Activated B cell treated with CpG ODN at 0.5 μM for 24 hours (primary cell): ENCODE results near the gene ARID5A. TPM values are rescaled to one million over a fixed set of nuclear protein-coding genes. Genes with fewer than 3 reads are reported as not detected.
A peak's percentile ranks its signal among the peaks of the same experiment; 100 is the strongest.

Experiments used
- ATAC-seq: fragments of 200-7000 bp; cut with Tn5 transposase; one replicate; pipeline ENCODE4 v1.10.0; 2021; ENCODE audit warnings: low read depth, mild to moderate bottlenecking, moderate library complexity
- CTCF ChIA-PET: fragments of 350-600 bp; sonication (Branson Sonifier 250); formaldehyde crosslinking; loops from one replicate; lab custom pipeline; 2021; ENCODE audit warnings: antibody characterized with exemption; lab: Charles Lee
- POLR2A ChIA-PET: fragments of 350-600 bp; sonication (Branson Sonifier 250); formaldehyde crosslinking; loops from one replicate; lab custom pipeline; 2021; ENCODE audit warnings: antibody characterized with exemption; lab: Charles Lee
- DNase-seq: peaks from one replicate; pipeline ENCODE4 v3.0.0; 2022
- H3K27ac Mint-ChIP-seq: one replicate; pipeline ENCODE4 v1.8.0; 2020; ENCODE audit warnings: mixed read lengths
- H3K27me3 Mint-ChIP-seq: one replicate; pipeline ENCODE4 v1.8.0; 2021; ENCODE audit warnings: mixed read lengths
- H3K36me3 Mint-ChIP-seq: one replicate; pipeline ENCODE4 v1.8.0; 2021; ENCODE audit warnings: low read depth, mixed read lengths
- H3K4me1 Mint-ChIP-seq: one replicate; pipeline ENCODE4 v1.8.0; 2021; ENCODE audit warnings: mixed read lengths
- H3K4me3 Mint-ChIP-seq: one replicate; pipeline ENCODE4 v1.8.0; 2020; ENCODE audit warnings: mild to moderate bottlenecking, mixed read lengths
- H3K9me3 Mint-ChIP-seq: one replicate; pipeline ENCODE4 v1.8.0; 2020; ENCODE audit warnings: mixed read lengths
- intact Hi-C: fragments of 100-400 bp; cut with micrococcal nuclease; formaldehyde crosslinking; loops from one replicate; pipeline ENCODE4 v1.15.1; 2024
- total RNA-seq: library from RNA; stranded (reverse); gene quantifications from 2 replicates; pipeline ENCODE4 v1.2.3, GENCODE V29; 2022
- TF ChIP-seq, protein P1 (sequence below): fragments of 200-600 bp; IDR thresholded peaks from one replicate; pipeline ENCODE4 v1.8.0; 2022; ENCODE audit warnings: antibody characterized with exemption, mild to moderate bottlenecking

ARID5A gene
- total RNA-seq, 1 donor from 2014 or later = 83.5 TPM

DNA sequence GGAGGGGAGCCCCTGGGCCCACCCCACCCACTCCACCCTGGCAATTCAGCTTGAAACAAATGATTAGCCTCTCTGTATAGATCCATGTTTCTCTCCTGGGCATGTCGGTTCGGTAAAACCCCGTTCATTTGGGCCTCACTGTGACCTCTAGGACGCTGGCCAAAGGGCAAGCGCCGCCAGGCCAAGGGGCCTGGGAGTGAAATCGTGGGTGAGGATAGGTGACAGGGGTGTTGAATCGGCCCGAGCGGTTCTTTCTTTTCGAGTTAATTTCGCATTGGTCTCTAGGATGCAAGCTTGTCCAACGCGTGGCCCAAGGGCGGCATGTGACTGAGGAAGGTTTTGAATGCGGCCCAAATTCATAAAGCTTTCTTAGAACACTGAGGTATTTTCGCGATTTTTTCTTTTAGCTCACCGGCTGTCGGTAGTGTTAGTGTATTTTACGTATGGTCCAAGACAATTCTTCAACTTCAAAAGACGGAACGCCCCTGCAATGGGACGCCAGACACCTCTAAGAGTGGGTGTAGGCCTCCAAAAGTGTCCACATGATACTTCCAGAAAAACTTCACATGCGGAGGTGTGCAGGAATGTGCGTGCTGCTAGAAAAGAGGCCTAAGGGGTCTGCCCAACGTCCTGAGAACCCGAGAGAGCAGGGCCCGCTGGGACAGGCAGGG, 9.8 kb upstream of the ARID5A start:
- Mint-ChIP-seq H3K27me3 (peaks cover 3% of the 10 kb centered on the region), H3K27ac (peak overlapping the region; percentile 83), H3K36me3 (no peaks in the 10 kb centered on the region), H3K4me3 (peak overlapping the region; percentile 73), H3K9me3 (no peaks in the 10 kb centered on the region), H3K4me1 (peaks cover 49% of the 10 kb centered on the region)
- TF ChIP-seq, protein P1, sequence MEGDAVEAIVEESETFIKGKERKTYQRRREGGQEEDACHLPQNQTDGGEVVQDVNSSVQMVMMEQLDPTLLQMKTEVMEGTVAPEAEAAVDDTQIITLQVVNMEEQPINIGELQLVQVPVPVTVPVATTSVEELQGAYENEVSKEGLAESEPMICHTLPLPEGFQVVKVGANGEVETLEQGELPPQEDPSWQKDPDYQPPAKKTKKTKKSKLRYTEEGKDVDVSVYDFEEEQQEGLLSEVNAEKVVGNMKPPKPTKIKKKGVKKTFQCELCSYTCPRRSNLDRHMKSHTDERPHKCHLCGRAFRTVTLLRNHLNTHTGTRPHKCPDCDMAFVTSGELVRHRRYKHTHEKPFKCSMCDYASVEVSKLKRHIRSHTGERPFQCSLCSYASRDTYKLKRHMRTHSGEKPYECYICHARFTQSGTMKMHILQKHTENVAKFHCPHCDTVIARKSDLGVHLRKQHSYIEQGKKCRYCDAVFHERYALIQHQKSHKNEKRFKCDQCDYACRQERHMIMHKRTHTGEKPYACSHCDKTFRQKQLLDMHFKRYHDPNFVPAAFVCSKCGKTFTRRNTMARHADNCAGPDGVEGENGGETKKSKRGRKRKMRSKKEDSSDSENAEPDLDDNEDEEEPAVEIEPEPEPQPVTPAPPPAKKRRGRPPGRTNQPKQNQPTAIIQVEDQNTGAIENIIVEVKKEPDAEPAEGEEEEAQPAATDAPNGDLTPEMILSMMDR = no peak
- ChIA-PET CTCF (interaction anchor here (0.7 to 4.5 kb wide), 8 partner anchors 11 to 119 kb away, joined by 3 to 34 read pairs (median 4); partner anchors contain the start of gene NEURL3), POLR2A (interaction anchor here (0.5 to 5.2 kb wide), 19 partner anchors 9 to 1435 kb away, joined by 3 to 161 read pairs (median 5); partner anchors contain the start of genes ARID5A, CNNM4, NCAPH and STARD7)
- DNase-seq = peak; percentile 12
- no peak for ATAC-seq
- intact Hi-C loops = loop anchor here (1.0 kb wide), 2 partner anchors 17 to 28 kb away; no protein-coding TSS in a partner anchor

DNA sequence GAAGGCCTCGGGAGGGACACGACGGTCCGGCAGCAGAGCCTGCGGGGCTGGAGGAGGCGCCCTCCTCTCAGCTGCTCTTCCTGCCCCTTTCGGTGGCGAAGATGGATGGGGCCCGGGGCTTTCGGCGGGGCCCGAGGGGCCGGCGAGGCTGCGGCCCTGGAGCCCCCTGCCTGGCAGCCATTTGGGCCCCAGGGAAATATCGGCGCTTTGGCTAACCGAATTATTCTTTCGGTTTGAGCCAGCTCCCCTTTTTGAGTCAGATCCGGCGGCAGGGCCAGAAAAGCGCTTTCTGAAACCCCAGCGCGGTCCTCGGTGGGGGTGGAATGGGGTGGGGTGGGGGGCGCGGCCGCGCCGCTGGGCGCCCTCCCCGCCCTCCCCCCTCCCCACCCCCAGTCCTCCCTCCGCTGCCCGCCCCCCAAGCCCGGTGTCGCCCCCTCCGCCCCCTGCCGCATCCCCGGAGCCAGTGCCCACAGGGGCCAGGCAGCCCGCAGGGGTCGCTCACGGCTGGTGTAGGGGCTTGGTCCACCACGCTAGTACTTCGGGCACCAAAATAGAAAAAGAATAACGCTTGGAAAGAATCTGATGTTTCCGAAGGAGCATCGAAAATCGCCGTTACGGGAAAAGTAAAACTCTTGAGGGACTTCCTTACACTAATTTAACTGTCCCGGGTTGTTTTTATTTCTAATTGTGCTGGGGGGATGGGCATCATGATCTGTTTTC, 9.1 kb upstream of the ARID5A start:
- peak overlapping the region; percentile 83 for H3K27ac Mint-ChIP-seq
- ATAC-seq (peak; percentile 47), DNase-seq (peak; percentile 57)
- peak overlapping the region; percentile 83 for H3K4me3 Mint-ChIP-seq
- TF ChIP-seq, protein P1 = no peak
- peaks cover 3% of the 10 kb centered on the region for H3K27me3 Mint-ChIP-seq
- no peaks in the 10 kb centered on the region for H3K9me3 Mint-ChIP-seq
- CTCF ChIA-PET = interaction anchor here (0.7 to 4.5 kb wide), 9 partner anchors 11 to 120 kb away, joined by 3 to 34 read pairs (median 3); partner anchors contain the start of gene NEURL3
- intact Hi-C loops = loop anchor here (1.0 kb wide), 4 partner anchors 9 to 41 kb away; partner anchors contain the start of gene ARID5A
- H3K36me3 Mint-ChIP-seq = no peaks in the 10 kb centered on the region
- POLR2A ChIA-PET = interaction anchor here (0.5 to 5.2 kb wide), 22 partner anchors 8 to 1434 kb away, joined by 3 to 161 read pairs (median 5); partner anchors contain the start of genes ARID5A, CNNM4, KANSL3 and NCAPH
- H3K4me1 Mint-ChIP-seq = peaks cover 56% of the 10 kb centered on the region

DNA sequence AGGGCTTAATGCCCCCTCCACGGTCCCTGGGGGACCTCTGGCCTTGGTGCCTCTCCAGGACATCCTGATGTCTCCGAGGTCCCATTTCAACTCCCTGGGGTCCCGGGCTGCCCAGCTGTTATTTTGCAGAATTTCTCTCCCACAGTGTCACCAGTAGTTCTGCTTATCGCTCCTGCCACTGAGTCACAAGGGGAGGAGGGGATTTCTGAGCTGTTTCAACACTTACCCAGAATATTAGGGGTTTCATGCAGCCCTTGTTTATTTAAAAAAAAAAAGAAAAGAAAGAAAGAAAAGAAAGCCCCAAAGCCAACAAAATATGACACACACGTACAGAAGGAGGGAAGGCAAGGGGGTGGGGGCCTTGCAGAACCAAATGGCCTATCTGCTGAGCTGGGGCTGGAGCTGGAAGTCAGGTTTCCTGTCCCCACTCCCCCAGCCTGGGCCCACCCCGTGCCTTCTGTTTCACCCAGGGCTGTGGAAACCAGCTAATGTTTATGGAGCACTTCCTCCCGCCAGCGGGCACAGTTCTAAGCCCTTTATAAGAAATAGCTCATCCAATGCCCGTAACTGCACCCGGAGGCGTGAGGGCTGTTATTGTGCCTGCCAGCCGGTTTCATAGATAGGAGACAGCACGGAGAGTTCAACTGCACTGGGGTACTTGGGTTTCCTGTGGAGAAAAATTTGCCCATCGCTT, 8.4 kb upstream of the ARID5A start:
- Mint-ChIP-seq H3K9me3 (no peaks in the 10 kb centered on the region), H3K27ac (peak overlapping the region; percentile 83), H3K27me3 (no peaks in the 10 kb centered on the region), H3K4me3 (peak overlapping the region; percentile 83), H3K4me1 (peaks cover 62% of the 10 kb centered on the region), H3K36me3 (no peaks in the 10 kb centered on the region)
- POLR2A ChIA-PET = interaction anchor here (0.6 to 5.2 kb wide), 17 partner anchors 10 to 413 kb away, joined by 3 to 161 read pairs (median 5); partner anchors contain the start of genes ARID5A, CIAO1, CNNM4 and KANSL3
- peak; percentile 43 for DNase-seq
- peak; percentile 47 for ATAC-seq
- intact Hi-C loops = loop anchor here (1.0 kb wide), 2 partner anchors 8 to 42 kb away; partner anchors contain the start of gene ARID5A
- TF ChIP-seq, protein P1 = no peak
- CTCF ChIA-PET = interaction anchor here (0.7 to 4.5 kb wide), 6 partner anchors 10 to 121 kb away, joined by 3 to 34 read pairs (median 8); partner anchors contain the start of gene ARID5A

DNA sequence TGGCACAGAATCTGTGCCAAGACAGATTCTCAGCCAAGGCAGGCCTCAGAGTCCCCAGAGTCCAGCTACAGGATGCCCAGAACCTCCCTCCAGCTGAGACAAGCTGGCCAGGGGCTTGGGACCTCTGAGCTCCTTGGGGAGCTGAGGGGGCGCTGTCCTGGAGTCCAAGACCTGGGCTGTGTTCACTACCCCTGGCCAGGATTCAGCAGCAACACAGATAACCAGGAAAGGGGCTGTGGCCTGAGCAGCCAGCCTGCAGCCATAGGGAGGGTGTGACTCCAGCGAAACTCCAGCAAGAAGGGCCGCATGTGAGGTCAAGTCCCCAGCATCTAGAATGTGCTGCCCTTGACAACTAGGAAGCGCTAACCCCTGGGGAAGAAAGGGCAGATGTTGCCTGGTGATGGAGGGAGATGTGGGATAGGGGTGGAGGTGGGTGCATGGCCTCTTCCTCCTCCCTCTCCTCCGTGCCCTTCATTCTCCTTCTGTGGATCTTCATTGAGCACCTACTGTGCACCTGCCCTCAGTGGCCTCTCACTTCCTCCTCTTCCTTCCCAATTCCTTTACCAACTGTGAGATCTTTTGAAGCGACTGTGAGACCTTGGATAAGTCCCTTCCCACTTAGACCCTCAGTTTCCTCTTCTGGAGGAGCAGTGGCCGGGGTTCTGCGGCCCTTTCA, 7.7 kb upstream of the ARID5A start:
- no peaks in the 10 kb centered on the region for H3K27me3 Mint-ChIP-seq
- ATAC-seq (no peak), DNase-seq (peak; percentile 16)
- TF ChIP-seq, protein P1 = no peak
- peak overlapping the region; percentile 83 for H3K4me3 Mint-ChIP-seq
- peak overlapping the region; percentile 83 for H3K27ac Mint-ChIP-seq
- POLR2A ChIA-PET = interaction anchor here (0.7 to 5.2 kb wide), 11 partner anchors 10 to 383 kb away, joined by 3 to 161 read pairs (median 6); partner anchors contain the start of genes ARID5A, CIAO1, KANSL3 and STARD7
- intact Hi-C loops = loop anchor here (1.0 kb wide), 2 partner anchors 7 to 43 kb away; partner anchors contain the start of gene ARID5A
- CTCF ChIA-PET = interaction anchor here (0.7 to 4.5 kb wide), 4 partner anchors 9 to 25 kb away, joined by 4 to 34 read pairs (median 12); partner anchors contain the start of gene ARID5A
- no peaks in the 10 kb centered on the region for H3K36me3 Mint-ChIP-seq
- H3K9me3 Mint-ChIP-seq = no peaks in the 10 kb centered on the region
- H3K4me1 Mint-ChIP-seq = peaks cover 69% of the 10 kb centered on the region
